HG03097 (cell line): ENCODE results near the gene ADCY6.

Experiments used
- ATAC-seq: cut with Tn5 transposase; IDR thresholded peaks from one replicate; pipeline ENCODE4 v1.9.1; 2021; ENCODE audit not compliant: unreplicated experiment, low FRiP score

The ADCY6 gene

GRCh38 chr12:48788854-48789775, at the start of gene ADCY6:
ADCY6 (minus strand) TSS chr12:48789089; CDS start chr12:48783434, 5,655 bp downstream.
- ATAC-seq, result no peak

GRCh38 chr12:48838048-48838447, 49.2 kb upstream of the ADCY6 start:
- ATAC-seq, result no peak

DNA sequence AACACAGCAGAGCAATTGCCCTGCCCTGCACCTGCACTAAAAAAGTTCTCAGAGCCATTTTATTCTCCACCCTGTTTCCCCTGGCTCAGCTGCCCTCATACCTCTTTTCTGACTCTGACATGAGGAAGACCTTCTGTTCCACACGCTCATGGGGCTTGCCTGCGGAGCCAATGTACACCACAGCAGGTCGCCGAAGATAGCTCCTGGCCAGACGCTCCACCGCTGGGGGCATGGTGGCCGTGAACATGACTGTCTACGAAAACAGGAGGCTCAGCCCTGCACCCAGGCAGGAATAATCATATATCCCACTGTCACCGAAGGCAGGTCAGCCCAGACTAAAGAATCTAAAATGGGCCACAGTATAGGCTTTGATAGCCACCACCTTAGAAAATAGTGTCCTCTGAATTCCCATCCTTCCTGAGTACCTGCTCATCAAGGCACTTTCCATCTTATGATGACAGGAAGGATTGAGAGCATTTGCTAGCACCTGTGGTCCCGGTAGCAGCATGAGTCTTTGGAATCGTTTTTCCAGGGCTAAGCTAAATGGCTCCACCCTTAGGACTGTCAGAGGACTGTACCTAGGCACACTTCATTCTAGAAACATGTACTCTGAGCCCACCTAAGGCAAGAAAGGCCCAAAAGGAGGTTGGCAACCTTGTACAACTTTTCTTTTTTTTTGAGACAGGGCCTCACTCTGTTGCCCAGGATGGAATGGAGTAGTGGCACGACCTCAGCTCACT, 43.6 kb upstream of the ADCY6 start:
- no peak for ATAC-seq

DNA sequence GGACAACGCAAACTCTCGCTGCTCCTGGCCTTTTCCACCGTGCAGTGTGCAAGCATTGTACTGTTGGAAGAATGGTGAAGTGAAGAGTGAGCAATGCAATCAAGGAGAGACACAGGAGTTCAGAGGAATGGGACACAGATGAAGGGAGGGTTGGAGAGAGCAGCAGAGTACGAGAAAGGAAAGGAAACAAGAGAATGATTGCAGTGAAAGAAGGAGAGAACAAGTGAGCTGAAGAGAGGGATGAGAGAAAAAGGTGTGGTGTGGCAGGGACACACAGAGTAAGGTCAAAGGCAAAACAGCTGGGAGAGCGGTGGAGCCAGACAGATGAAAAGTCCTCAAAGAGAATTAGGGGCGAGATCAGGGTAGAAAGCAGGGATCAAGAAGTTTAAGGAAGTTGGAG, 42.4 kb upstream of the ADCY6 start:
- no peak for ATAC-seq

GRCh38 chr12:48828841-48829575, 40.1 kb upstream of the ADCY6 start:
- ATAC-seq, result no peak

DNA sequence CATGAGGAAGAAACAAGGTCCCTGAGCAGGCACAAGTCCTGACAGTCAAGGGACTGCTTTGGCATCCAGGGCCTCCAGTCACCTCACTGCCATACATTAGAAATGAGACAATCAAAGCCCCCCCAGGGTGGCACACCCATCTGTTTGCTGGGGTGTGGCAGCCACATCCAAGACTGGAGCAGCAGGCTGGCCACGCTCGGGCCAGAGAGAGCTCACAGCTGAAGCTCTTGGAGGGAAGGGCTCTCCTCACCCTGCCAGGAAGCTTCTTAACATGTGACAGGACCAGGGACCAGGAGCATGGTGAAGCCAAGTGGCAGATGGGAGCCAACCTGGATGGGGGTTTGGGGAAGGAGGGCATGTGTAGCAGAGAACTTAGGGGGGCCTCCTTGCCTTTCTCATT, 39.4 kb upstream of the ADCY6 start:
- no peak for ATAC-seq

DNA sequence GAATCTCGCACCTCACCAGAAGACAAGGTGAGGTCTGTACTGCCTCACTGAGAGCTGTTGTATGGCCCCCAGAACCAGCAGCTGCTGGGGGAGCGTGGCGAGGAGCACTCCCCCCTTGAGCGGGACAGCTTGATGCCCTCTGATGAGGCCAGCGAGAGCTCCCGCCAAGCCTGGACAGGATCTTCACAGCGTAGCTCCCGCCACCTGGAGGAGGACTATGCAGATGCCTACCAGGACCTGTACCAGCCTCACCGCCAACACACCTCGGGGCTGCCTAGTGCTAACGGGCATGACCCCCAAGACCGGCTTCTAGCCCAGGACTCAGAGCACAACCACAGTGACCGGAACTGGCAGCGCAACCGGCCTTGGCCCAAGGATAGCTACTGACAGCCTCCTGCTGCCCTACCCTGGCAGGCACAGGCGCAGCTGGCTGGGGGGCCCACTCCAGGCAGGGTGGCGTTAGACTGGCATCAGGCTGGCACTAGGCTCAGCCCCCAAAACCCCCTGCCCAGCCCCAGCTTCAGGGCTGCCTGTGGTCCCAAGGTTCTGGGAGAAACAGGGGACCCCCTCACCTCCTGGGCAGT, 38.7 kb upstream of the ADCY6 start:
- no peak for ATAC-seq

GRCh38 chr12:48827026-48827425, 38.1 kb upstream of the ADCY6 start:
- no peak for ATAC-seq

DNA sequence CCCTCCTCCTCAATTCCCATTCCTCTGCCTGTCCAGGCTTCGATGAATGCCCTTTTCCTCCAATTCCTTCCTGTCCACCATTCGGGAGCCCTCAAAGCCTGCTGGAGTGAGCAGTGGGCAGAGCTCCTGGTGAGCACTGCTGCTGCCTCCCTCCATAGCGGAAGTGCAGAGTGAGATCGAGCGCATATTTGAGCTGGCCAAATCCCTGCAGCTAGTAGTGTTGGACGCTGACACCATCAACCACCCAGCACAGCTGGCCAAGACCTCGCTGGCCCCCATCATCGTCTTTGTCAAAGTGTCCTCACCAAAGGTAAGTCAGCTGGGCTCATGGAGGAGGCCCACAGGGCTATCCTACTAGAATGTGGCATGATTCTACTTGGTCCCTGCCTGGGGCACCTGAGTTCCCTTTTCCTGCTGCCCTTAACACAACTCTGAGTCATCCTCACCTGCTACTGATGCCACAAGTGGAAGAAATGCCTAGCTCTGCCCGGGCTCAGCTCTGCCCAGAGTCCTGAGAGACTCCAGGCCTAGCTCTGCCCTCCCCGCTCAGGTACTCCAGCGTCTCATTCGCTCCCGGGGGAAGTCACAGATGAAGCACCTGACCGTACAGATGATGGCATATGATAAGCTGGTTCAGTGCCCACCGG, 37.4 kb upstream of the ADCY6 start:
- ATAC-seq, result no peak

GRCh38 chr12:48824905-48825304, 36.0 kb upstream of the ADCY6 start:
- ATAC-seq, result no peak

DNA sequence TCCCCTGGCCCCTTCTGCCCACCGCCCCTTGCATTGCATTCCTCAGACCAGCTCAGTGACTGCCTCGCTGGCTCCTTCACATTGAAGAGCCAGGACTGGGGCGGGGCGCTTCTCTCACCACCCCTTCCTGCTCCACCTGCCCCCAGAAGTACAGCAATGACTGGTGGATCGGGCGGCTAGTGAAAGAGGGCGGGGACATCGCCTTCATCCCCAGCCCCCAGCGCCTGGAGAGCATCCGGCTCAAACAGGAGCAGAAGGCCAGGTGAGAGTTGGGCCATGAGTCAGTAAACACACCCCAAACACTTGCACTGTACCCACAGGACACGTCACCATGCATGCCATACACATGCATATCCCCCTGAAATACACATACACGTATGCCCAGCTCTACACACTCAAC, 35.2 kb upstream of the ADCY6 start:
- no peak for ATAC-seq

- ATAC-seq, result no peak
These were observed 34.4 kb upstream of the ADCY6 start for GRCh38 chr12:48823281-48823680.

GRCh38 chr12:48822711-48823110, 33.8 kb upstream of the ADCY6 start:
- no peak for ATAC-seq

DNA sequence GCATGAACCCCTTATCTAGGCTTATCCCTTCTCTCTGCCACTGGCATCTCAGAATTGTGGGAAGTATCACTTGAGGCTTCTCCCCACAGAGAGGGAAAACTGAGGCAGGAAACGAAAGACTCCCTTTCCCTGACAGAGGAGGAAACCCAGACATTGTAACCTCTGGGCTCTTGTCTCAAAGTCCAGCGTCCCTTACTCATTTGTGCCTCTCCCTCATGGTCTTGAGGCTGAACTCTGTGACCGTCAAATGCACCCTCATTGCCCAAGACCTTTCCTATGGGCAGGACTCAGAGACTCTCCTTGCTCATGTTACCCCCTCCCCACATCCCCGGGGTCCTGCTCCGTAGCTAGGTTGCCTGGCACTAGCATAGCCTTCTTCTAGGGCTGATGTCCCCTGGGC, 33.2 kb upstream of the ADCY6 start:
- no peak for ATAC-seq

DNA sequence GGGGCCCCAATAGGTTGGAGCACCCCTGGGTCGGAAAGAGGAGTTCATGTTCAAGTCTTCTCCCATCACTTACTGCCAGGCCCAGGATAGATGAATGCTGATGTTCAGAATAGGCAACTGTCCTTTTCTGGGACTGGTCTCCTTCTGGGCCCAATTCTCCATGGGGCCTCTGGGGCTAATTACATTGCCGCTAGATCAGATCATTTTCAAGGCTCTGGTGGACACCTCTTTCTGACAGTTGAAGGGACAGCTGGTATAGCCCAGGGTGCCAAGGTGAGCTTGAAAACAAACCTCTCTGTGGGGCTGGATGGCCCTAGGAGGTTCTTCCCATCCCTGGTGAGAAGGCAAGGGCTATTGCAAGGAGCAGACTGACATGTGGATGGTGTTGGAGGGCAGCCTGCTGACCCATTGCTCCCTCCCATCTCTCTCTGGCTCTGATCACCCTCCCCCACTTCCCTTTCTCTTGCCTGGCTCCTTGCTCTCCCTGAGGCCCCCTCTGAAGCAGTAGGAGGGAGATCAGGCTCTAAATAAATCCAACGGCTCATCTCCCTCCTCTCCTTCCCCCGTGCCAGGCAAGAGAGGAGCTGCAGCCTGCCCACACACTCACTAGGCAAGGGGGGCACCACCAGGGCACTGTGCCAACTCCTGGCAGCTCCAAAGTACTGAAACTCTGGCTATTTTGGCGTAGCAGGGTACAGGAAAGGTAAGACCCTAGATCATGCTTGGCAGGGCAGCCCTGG, 31.3 kb upstream of the ADCY6 start:
- no peak for ATAC-seq

DNA sequence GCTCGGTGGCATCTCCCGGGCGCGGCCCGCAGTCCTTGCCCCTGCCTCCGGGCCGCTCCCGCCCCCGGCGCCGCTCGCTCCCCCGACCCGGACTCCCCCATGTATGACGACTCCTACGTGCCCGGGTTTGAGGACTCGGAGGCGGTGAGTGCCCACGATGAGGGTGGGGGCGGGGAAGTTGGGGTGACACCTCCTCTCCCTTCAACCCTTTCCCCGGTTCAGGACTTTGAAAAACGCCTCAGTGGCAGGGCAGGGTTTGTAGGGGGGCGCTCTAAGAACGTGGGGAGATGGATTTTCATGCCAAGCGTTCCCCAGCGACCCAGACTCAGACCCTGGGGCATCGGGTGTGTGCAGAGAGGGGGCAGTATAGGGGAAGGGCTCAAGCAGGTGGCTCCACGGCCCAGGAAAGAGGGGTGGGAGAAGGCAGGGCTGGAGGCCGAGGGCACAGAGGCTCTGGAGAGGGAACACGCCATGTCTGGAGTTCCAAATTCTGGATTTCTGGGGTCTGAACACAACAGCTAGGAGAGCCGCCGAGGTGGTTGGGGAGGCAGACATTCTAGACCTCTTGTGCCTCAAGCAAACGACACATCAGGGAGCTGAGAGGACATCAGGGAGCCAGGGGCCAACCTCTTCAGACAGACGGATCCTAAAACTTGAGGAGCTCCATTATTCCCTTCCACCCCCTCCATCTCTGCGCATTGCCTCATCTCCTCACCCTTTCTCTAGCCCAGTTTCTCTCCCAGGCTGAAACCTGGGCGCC, 30.1 kb upstream of the ADCY6 start:
- no peak for ATAC-seq

- ATAC-seq, result no peak
These were observed 29.3 kb upstream of the ADCY6 start, which contains the start of gene CACNB3 for GRCh38 chr12:48817873-48818830. CACNB3 (plus strand) TSS chr12:48818496; CDS start chr12:48818930, 434 bp downstream.
